ENCODE measurements around the gene TM9SF3.
"Not testable (repeated sequence)": the region's sequence is repeated elsewhere in the genome, so short reads cannot be mapped to it uniquely, and the experiment has no call there.

Gene TM9SF3

GRCh38 chr10:96565774-96566173, 21.0 kb downstream of the TM9SF3 start:
- no peak for DNase-seq (ENCODE audit: low spot score)

- no peak for DNase-seq (ENCODE audit: low spot score)
These were observed 25.6 kb downstream of the TM9SF3 start for GRCh38 chr10:96560966-96561887.

GRCh38 chr10:96560489-96560888, 26.3 kb downstream of the TM9SF3 start:
- no peak for DNase-seq (ENCODE audit: low spot score)

GRCh38 chr10:96556003-96556402, 30.8 kb downstream of the TM9SF3 start:
- DNase-seq (ENCODE audit: low spot score), result no peak

- DNase-seq (ENCODE audit: low spot score), result no peak
These were observed 31.5 kb downstream of the TM9SF3 start for GRCh38 chr10:96555330-96555729.

GRCh38 chr10:96548589-96548988, 38.2 kb downstream of the TM9SF3 start:
- no peak for DNase-seq (ENCODE audit: low spot score)

- DNase-seq (ENCODE audit: low spot score), result not testable (repeated sequence)
These were observed 41.3 kb downstream of the TM9SF3 start for GRCh38 chr10:96545558-96545957.

GRCh38 chr10:96541921-96542320, 44.9 kb downstream of the TM9SF3 start:
- no peak for DNase-seq (ENCODE audit: low spot score)

GRCh38 chr10:96540240-96540639, 46.6 kb downstream of the TM9SF3 start:
- DNase-seq (ENCODE audit: low spot score), result no peak

- DNase-seq (ENCODE audit: low spot score), result no peak
These were observed 48.1 kb downstream of the TM9SF3 start for GRCh38 chr10:96538683-96539082.

- DNase-seq (ENCODE audit: low spot score), result no peak
These were observed 50.7 kb downstream of the TM9SF3 start for GRCh38 chr10:96536129-96536528.

GRCh38 chr10:96532523-96532922, 54.3 kb downstream of the TM9SF3 start:
- no peak for DNase-seq (ENCODE audit: low spot score)

GRCh38 chr10:96529634-96530279, 57.1 kb downstream of the TM9SF3 start:
- DNase-seq (ENCODE audit: low spot score), result no peak

- no peak for DNase-seq (ENCODE audit: low spot score)
These were observed 62.1 kb downstream of the TM9SF3 start for GRCh38 chr10:96524741-96525140.

- DNase-seq (ENCODE audit: low spot score), result no peak
These were observed 69.5 kb downstream of the TM9SF3 start for GRCh38 chr10:96517284-96517683.

GRCh38 chr10:96516337-96516736, 70.5 kb downstream of the TM9SF3 start:
- DNase-seq (ENCODE audit: low spot score), result no peak

GRCh38 chr10:96513698-96514561, 72.9 kb downstream of the TM9SF3 start, which contains the start of gene TLL2:
Gene TLL2 (minus strand): TSS chr10:96513926. CDS start chr10:96513685, 241 bp downstream.
- peak; percentile 96 for DNase-seq (ENCODE audit: low spot score)

- no peak for DNase-seq (ENCODE audit: low spot score)
These were observed 73.5 kb downstream of the TM9SF3 start for GRCh38 chr10:96513305-96513697.

GRCh38 chr10:96512524-96513304, 74.1 kb downstream of the TM9SF3 start:
- DNase-seq (ENCODE audit: low spot score), result peak; percentile 67

- peak; percentile 70 for DNase-seq (ENCODE audit: low spot score)
These were observed 75.5 kb downstream of the TM9SF3 start for GRCh38 chr10:96511044-96511945.
